ENCODE measurements around the gene GALT. TPM values are rescaled to one million over a fixed set of nuclear protein-coding genes. Genes with fewer than 3 reads are reported as not detected.

Gene GALT
- total RNA-seq, 4 donors from 2014 or later, result 111 to 310 (median 185) TPM

DNA sequence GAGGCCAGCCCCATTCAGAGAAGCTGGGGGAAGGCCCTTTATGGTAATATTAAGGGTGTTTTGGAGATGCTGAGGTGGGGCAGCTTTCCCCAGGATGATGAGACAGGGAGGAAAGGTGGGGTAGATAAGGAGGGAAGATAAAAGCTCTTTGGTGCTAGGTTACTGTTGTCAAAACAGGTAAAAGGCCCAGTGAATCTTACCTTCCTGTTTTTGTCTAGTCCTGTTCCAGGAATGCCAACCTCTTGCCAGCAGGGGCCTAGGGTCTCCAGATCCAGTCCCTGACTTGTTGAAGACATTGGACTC is 16.8 kb downstream of the GALT start:
- DNase-seq, result no peak
- no peaks in the 10 kb centered on the region for H3K27me3 ChIP-seq
- no peak overlapping the region for H3K4me3 ChIP-seq
- TF ChIP-seq POLR2A (IDR thresholded peaks at IDR 0.05), result no peak
- TF ChIP-seq, protein P1, sequence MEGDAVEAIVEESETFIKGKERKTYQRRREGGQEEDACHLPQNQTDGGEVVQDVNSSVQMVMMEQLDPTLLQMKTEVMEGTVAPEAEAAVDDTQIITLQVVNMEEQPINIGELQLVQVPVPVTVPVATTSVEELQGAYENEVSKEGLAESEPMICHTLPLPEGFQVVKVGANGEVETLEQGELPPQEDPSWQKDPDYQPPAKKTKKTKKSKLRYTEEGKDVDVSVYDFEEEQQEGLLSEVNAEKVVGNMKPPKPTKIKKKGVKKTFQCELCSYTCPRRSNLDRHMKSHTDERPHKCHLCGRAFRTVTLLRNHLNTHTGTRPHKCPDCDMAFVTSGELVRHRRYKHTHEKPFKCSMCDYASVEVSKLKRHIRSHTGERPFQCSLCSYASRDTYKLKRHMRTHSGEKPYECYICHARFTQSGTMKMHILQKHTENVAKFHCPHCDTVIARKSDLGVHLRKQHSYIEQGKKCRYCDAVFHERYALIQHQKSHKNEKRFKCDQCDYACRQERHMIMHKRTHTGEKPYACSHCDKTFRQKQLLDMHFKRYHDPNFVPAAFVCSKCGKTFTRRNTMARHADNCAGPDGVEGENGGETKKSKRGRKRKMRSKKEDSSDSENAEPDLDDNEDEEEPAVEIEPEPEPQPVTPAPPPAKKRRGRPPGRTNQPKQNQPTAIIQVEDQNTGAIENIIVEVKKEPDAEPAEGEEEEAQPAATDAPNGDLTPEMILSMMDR (IDR thresholded peaks at IDR 0.05), result no peak
- no peaks in the 10 kb centered on the region for H3K9me3 ChIP-seq
- peak overlapping the region in 1 of 4 donors; percentile 1 for H3K27ac ChIP-seq
- H3K36me3 ChIP-seq, result no peaks in the 10 kb centered on the region
- H3K4me1 ChIP-seq, result peaks cover 0 to 7% (median 6%) of the 10 kb centered on the region in 4 donors

DNA sequence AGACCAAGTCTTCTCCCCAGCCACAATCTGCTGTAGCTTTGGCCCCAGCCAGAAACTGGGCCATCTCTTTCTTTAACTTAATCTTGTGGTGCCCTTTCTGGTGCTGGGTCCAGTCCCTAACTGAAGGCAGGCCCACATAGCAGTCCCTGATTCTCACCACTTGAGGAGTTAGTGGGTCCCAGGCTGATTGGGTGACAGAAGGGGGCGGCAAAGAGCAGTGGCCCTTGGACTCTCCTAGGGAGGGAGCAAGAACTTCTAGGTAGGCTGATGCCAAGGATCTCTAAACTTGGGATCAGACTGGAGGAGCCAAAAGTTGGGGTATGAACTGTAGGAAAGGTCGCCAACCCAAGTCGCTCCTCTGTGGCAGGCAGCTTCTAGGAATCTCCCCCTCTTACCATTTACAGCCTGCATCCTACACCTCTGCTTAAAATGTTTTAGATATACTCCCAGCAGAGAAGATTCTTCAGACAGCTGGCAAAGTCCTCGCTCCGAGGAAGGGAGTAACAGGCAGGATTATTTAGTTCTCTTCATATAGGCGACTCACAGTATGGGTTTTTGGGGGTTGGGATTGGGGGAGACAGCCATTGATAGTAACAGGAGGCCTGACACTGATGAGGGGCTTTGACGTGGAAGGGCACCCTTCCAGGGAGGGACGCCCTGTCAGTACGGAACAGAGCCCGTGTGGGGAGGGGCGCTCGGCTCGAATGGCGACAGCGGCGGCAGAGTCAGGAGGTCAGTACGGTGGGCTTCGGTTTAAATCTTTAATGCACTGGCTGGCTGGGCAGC is 18.0 kb downstream of the GALT start:
- Histone ChIP-seq H3K27ac (peak overlapping the region; percentile 86 to 98 (median 93)), H3K4me1 (peaks cover 0 to 7% (median 6%) of the 10 kb centered on the region in 4 donors), H3K36me3 (no peaks in the 10 kb centered on the region), H3K9me3 (no peaks in the 10 kb centered on the region), H3K27me3 (no peaks in the 10 kb centered on the region), H3K4me3 (peak overlapping the region; percentile 45 to 86 (median 64))
- DNase-seq, result peak; percentile 81 to 93 (median 90)
- TF ChIP-seq POLR2A (IDR thresholded peaks at IDR 0.05), result peak in 1 of 2 donors; percentile 14
- TF ChIP-seq, protein P1 (IDR thresholded peaks at IDR 0.05), result peak; percentile 66 to 89 (median 83)

DNA sequence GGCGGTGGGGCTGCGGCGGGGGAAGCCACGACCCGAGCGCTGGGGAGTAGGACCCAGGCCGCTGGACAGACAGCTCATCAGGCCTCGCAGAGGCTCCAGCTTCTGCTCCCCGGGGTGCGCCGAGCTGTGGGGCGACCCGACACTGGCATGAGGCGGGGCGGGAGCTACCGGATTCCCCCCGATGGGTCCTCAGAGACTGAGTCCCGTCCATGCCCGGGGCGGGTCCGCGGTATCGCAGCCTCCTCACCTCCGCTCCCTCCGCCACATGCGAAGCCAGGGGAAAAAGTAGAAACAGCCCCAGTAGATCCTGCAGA is 18.5 kb downstream of the GALT start:
- no peak for TF ChIP-seq POLR2A (IDR thresholded peaks at IDR 0.05)
- Histone ChIP-seq H3K27me3 (no peaks in the 10 kb centered on the region), H3K36me3 (no peaks in the 10 kb centered on the region), H3K4me3 (peak overlapping the region; percentile 45 to 86 (median 64)), H3K4me1 (peaks cover 0 to 7% (median 6%) of the 10 kb centered on the region in 4 donors), H3K27ac (peak overlapping the region; percentile 86 to 98 (median 93)), H3K9me3 (no peaks in the 10 kb centered on the region)
- DNase-seq, result no peak

DNA sequence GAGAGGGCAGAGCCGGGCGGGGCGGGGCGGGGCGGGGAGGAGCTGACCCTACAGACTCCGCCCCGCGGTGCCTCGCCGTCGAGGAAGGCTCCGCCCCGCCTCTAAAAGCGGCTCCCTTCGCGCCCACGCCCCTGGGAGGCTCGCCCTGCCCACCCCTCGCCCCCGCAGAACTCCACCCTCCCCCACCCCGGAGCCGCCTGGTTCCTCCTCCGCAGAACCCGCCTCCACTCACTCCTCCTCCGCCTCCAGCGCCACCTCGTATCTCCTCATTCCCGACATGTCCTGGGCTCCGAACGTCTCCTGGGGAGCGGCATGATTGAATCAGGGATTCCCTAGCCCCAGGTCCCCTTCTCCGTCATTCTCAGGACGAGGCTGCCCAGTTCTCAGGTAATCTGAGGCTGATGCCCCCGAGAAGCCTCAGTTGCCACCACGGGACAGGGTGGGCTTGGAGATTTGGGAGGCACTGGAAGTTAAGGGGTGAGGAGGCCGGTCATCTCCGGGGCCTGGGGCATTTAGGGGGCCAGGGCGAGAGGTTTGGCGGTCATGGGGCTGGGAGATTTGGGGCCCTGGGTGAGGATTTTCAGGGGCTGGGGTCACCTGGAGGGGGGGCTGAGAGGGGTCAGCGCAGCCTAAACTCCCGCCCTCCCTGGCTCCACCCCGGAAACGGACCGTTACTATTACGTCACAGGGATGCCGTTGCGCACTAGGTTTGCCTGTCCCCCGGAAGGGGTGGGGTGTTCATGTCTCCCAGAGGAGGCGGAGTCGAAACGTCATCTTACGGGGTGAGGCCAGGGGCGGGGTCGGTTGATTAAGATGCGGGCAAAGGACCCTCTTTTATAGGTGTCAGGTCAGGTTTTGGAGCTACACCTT is 19.1 kb downstream of the GALT start:
- peaks cover 0 to 7% (median 6%) of the 10 kb centered on the region in 4 donors for H3K4me1 ChIP-seq
- peak overlapping the region; percentile 86 to 98 (median 93) for H3K27ac ChIP-seq
- H3K9me3 ChIP-seq, result no peaks in the 10 kb centered on the region
- TF ChIP-seq, protein P1 (IDR thresholded peaks at IDR 0.05), result no peak
- peak; percentile 90 to 93 for TF ChIP-seq POLR2A (IDR thresholded peaks at IDR 0.05)
- H3K4me3 ChIP-seq, result peak overlapping the region; percentile 45 to 86 (median 64)
- H3K36me3 ChIP-seq, result no peaks in the 10 kb centered on the region
- DNase-seq, result peak; percentile 88 to 97 (median 97)
- H3K27me3 ChIP-seq, result no peaks in the 10 kb centered on the region

DNA sequence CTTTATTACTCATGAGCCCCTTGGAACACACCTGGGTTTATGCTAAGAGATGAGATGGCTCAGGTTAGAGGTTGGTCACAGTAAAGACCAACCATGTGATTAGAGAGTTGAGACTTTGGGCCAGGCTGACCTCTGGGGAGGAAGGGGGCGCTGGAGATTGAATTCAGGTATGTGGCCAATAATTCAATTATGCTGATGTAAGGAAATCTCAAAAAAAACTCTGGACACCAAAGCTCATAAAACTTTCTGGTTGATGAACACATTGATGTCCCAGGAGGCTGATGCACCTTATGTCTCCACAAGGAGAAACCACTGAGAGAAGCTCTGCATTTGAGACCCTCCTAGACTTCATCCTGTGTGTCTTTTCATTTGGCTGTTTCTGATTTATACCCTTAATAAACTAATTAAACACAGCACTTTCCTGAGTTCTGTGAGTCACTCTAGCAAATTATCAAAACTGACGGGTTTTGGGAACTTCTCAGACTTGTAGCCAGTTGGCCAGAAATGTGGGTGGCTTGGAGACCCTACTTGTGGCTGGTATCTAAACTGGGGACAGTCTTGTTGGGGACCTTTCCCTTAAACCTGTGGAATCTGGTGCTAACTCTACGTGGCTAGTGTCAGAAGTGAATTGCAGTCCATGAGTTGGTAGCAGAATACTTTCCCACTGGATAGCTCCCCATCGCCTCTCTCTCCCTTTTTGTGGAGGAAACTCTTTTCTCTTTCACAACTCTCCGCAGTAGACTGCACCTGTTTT is 23.5 kb downstream of the GALT start:
- Histone ChIP-seq H3K4me1 (peaks cover 0 to under 1% (median under 1%) of the 10 kb centered on the region in 4 donors), H3K27ac (no peak overlapping the region), H3K4me3 (no peak overlapping the region), H3K27me3 (no peaks in the 10 kb centered on the region), H3K36me3 (no peaks in the 10 kb centered on the region), H3K9me3 (no peaks in the 10 kb centered on the region)
- DNase-seq, result no peak
- TF ChIP-seq, protein P1 (IDR thresholded peaks at IDR 0.05), result no peak
- no peak for TF ChIP-seq POLR2A (IDR thresholded peaks at IDR 0.05)
